GM18520 (cell line): ENCODE results near the gene CACNG4.

Experiments used
- ATAC-seq: cut with Tn5 transposase; IDR thresholded peaks from one replicate; pipeline ENCODE4 v1.9.1; 2021; ENCODE audit not compliant: unreplicated experiment

The CACNG4 gene

GRCh38 chr17:66963909-66964771 lies at the start of gene CACNG4:
Gene CACNG4, plus strand, starts transcription at chr17:66964707. Its CDS starts 205 bp downstream, at chr17:66964912.
- ATAC-seq: no peak

- ATAC-seq: no peak
These were observed 49.3 kb upstream of the CACNG4 start for GRCh38 chr17:66915204-66915611.

- no peak for ATAC-seq
These were observed 48.7 kb upstream of the CACNG4 start for GRCh38 chr17:66915792-66916191.

DNA sequence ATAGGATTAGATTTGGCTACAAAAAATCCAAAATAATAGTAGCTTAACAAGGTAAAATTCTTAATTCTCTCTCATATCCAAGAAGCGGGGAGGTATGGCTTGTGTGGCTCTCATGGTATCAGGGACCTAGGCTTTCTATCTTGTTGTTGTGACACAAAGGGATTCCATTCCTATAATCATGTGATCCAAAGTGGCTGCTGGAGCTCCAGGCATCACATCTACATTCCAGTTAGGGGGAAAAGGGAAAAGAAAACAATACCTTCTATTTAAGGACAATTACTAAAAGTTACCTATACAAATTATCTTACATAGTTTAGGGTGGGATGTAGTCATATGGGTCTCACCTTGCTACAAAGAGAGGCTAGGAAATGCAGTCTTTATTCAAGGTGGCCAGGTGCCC lies 47.6 kb upstream of the CACNG4 start:
- ATAC-seq: no peak

DNA sequence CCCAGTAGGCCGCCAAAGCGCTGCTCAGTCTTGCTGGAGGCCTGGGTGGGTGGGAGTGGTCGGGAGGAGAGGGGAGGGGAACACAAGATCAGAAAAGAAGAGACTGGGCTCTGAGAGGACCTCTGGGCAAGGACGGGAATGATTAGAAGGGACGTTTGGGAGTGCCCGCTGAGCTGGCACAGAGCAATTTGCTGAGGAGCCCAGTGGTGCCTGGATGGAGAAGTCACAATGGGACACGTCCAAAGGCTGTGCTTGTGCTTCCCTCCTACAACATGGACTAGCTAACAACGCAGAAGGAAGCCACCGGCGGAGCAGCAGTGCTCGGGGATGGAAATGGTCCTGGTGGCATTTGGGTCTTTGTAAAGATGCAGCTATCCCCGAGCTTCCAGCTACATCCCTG lies 45.6 kb upstream of the CACNG4 start:
- ATAC-seq: no peak

- ATAC-seq: no peak
These were observed 44.1 kb upstream of the CACNG4 start for GRCh38 chr17:66920435-66920834.

DNA sequence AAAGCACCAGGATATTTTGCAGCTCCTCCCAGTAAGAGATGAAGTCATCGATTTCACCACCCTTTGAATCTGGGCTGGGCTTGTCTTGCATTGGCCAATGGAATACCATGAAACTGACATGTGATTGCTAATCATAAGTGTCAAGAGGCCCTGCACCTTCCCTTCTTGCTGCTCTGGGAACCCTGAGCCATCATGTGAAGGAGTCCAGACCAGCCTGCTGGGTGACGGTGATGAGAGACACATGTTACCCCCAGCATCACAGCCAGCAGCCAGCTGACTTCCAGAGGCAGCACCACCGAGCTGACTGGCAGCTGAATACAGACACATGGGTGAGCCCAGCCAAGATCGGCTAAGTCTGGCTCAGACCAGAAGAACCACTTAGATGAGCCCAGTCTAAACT lies 43.6 kb upstream of the CACNG4 start:
- ATAC-seq: no peak

GRCh38 chr17:66923886-66924285 lies 40.6 kb upstream of the CACNG4 start:
- no peak for ATAC-seq

GRCh38 chr17:66925811-66926500 lies 38.6 kb upstream of the CACNG4 start:
- no peak for ATAC-seq

DNA sequence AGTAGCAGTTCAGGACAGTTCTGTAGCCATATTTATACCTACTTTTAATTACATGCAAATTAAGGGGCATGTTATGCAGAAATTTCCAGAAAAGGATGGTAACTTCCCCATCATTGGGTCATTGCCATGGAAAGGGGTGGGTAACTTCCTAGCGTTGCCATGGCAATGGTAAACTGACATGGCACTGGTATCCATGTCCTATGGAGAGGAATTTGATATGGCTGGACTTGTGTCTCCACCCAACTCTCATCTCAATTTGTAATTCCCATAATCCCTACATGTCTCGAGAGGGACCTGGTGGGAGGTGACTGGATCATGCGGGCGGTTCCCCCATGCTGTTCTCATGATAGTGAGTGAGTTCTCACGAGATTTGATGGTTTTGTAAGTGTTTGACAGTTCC lies 35.6 kb upstream of the CACNG4 start:
- ATAC-seq: no peak

DNA sequence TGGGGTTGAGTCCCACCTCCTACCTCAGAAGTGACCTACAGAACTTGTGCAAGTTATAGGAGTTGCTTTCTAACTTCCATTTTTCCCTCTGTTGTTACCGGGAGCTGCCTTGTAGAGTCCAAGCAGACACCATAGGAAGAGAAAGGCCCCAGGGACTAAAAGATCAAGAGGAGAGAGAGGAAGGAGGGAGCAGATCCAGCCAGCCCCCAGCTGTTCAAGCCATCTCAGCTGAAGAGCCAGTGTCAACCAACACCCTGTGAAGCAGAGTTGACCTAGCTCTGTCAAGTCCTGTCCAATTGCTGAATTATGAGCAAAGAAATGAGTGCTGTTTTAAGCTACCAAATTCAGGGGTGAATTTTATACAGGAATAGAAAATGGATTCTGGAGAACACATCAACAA lies 34.9 kb upstream of the CACNG4 start:
- no peak for ATAC-seq

GRCh38 chr17:66930933-66931332 lies 33.6 kb upstream of the CACNG4 start:
- no peak for ATAC-seq

GRCh38 chr17:66932311-66932710 lies 32.2 kb upstream of the CACNG4 start:
- ATAC-seq: no peak

DNA sequence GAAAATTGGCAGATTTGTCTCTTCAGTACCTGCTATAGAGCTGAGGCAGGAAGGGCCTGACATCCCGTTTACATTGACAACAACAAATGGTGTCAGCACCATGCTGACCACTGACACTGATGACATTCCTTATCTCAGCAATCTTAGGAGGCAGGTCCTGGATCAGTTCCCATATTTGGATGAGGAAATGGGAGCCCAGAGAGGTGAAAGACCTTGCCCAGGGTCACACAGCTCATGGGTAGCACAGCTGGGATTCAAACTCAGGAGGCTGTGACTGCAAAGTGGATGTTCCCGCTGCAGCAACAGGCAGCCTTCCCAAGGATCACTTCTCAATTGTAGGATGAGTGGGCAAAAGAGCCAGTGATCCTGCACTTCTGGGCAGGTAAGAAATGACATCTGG lies 30.5 kb upstream of the CACNG4 start:
- no peak for ATAC-seq

GRCh38 chr17:66935717-66936116 lies 28.8 kb upstream of the CACNG4 start:
- ATAC-seq: no peak

DNA sequence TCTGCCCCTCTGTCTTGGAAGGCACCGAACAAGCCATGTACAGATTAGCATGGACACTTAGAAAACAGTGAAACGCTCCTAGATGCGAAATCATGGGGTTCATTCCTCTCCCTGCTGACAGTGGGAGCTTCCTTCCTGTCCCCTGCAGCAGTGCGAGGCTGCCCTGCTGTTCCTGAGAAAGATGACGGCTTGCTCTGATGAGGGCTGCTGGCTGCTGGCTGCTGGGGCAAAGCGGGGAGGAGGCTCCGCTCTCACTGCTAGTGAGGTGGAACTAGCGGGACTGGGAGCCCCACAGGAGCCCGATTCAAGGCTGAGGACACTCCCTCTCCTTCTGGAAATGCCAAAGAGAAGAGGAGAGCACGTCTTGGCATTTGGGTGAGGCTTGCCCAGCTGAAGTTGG lies 25.9 kb upstream of the CACNG4 start:
- ATAC-seq: no peak

- ATAC-seq: no peak
These were observed 24.9 kb upstream of the CACNG4 start for GRCh38 chr17:66939461-66940114.

- no peak for ATAC-seq
These were observed 23.3 kb upstream of the CACNG4 start for GRCh38 chr17:66941249-66941648.

GRCh38 chr17:66941773-66942450 lies 22.6 kb upstream of the CACNG4 start:
- ATAC-seq: no peak

DNA sequence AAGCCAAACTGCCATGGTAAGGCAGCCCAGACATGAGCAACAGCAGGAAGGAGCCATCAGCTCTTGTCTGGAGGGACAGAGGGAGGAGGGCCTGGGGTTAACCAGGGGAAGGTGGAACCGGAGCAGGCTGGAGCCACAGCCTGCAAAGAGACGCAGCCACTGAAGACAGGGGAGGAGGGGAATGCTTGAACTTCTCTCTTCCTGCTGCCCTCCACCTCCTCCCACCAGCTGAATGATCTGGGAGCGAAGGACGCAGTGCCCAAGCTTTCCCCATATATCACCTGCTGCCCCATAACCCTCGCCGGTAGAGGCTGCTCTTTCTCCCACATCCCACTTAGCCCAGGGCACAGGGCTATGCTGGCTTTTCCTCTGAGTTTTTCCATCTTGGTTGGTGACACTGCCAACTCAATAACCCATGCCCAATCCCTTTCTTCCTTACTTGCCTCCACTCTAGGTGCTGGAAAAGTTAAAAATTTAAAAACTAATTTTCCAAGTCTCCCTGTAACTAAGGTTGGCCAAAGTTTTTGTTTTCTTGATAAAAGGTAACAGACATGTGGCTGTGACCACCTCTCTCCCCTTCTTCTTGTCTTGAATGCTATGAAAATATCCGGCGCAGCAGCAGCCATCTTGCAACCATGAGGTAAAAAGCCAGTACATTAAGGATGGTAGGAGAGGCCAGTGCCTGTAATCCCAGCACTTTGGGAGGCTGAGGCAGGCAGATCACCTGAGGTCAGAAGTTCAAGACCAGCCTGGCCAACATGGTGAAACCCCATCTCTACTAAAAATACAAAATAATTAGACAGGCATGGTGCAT lies 21.8 kb upstream of the CACNG4 start:
- no peak for ATAC-seq
